GM21526 (cell line): Measurements from ENCODE around the gene HOXA13.

Experiments used
- ATAC-seq: cut with Tn5 transposase; IDR thresholded peaks from one replicate; pipeline ENCODE4 v1.9.1; 2021; ENCODE audit warnings: moderate library complexity; ENCODE audit not compliant: unreplicated experiment, low FRiP score

Gene HOXA13

GRCh38 chr7:27208998-27209397 is 9.1 kb upstream of the HOXA13 start:
- no peak for ATAC-seq

- no peak for ATAC-seq
Measured at GRCh38 chr7:27207348-27207985, 7.6 kb upstream of the HOXA13 start.

GRCh38 chr7:27205325-27206280 is 5.7 kb upstream of the HOXA13 start:
- no peak for ATAC-seq

- ATAC-seq, result no peak
Measured at GRCh38 chr7:27204851-27205322, 5.0 kb upstream of the HOXA13 start.

GRCh38 chr7:27203964-27204594 is 4.2 kb upstream of the HOXA13 start:
- ATAC-seq, result no peak

GRCh38 chr7:27203365-27203953 is 3.6 kb upstream of the HOXA13 start:
- ATAC-seq, result no peak

- ATAC-seq, result no peak
Measured at GRCh38 chr7:27202862-27203134, 2.9 kb upstream of the HOXA13 start.

- no peak for ATAC-seq
Measured at GRCh38 chr7:27202018-27202861, 2.3 kb upstream of the HOXA13 start.

- no peak for ATAC-seq
Measured at GRCh38 chr7:27201580-27202017, 1.7 kb upstream of the HOXA13 start.

GRCh38 chr7:27200761-27201579 is 1.1 kb upstream of the HOXA13 start:
- no peak for ATAC-seq

GRCh38 chr7:27198871-27199801 is 755 bp downstream of the HOXA13 start:
- ATAC-seq, result no peak

- no peak for ATAC-seq
Measured at GRCh38 chr7:27198138-27198841, 1.6 kb downstream of the HOXA13 start.

- no peak for ATAC-seq
Measured at GRCh38 chr7:27197137-27198042, 2.5 kb downstream of the HOXA13 start.

- no peak for ATAC-seq
Measured at GRCh38 chr7:27196287-27196767, 3.6 kb downstream of the HOXA13 start.

- no peak for ATAC-seq
Measured at GRCh38 chr7:27194686-27195379, 5.1 kb downstream of the HOXA13 start.

- no peak for ATAC-seq
Measured at GRCh38 chr7:27194002-27194352, 5.9 kb downstream of the HOXA13 start.
